GM18505 (cell line): Measurements from ENCODE around the gene PYROXD2.

Experiments used
- ATAC-seq: cut with Tn5 transposase; IDR thresholded peaks from one replicate; pipeline ENCODE4 v1.9.1; 2021; ENCODE audit not compliant: unreplicated experiment
- POLR2A ChIP-seq: IDR thresholded peaks from 4 replicates; pipeline ENCODE4 v1.6.1; 2011; ENCODE audit warnings: borderline replicate concordance; ENCODE audit not compliant: insufficient read depth, insufficient read length; ENCODE audit errors: extremely low read depth

Gene PYROXD2

DNA sequence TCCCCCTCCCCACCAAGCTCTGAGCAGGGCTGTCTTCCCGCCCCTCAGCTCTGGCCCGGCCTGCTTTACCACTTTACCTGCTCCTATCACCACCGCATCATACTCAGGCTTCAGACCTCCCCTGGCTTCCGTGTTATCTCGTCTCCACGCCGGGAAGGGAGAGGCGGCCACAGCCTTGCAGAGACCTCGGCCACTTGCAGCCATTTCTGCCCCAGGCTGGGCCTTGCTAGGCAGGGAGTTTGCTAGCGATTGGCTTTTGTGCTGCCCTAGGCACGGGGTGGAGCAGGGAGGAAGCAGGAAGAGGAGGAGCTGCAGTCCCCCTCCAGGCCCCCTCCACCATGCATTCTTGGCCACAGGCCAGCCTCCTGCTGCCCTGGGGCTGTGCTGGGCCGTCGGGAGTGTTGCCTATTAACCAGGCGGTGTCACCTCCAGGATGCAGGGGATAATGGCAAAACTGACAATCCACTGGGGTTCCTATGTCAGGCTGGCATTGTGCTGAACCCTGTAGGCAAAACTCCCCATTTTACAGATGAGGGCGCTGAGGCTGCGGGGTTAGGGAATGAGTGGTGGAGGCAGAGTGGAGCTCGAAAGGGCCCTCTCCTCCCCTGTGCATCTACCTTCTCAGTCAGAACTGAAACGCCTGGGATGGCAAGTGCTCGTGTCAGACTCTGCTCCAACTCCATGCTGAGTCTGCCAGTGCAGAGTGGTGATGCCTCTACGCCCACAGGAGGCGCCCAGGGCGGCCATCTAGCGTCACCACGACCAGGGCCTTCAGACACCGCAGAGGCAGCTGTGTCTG lies at the start of gene PYROXD2:
TSS of gene PYROXD2 (minus strand) at position 251 of the 799 bp plus-strand sequence. CDS start at position 204, 47 bp downstream.
- TF ChIP-seq POLR2A, result no peak
- peak; percentile 65 for ATAC-seq

DNA sequence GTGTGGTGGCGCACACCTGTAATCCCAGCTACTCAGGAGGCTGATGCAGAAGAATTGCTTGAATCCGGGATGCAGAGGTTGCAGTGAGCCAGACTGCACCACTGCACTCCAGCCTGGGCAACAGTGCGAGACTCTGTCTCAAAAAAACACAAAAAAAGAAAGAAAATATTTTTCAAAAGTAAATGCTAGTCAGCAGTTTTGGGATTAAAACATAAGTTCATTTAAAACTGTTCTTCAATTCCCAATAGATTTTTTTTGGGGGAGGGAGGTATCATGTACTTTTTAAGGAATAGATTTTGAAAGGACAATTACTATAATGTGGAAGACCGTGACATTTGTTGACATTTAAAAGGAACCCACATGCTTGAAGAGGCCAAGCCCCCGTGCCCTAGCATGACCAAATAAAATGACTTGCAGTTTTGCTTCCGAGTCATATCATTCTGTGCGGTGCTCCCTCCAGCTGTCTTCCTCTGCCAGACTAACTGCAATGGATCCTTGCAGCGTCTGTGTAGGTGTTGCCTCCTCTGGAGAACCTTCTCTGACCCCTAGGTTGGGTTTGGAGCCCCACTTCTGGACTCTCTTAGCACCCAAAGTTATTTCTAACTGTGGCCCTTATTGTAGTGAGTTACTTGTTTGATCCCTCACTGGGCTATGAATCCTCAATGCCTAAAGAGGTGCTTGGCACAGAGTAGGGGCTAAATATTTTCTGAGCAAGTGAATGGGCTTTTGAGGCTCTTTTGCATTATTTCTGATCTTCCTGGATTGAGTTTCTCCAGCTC lies 49.2 kb upstream of the PYROXD2 start:
- no peak for ATAC-seq
- TF ChIP-seq POLR2A, result no peak

DNA sequence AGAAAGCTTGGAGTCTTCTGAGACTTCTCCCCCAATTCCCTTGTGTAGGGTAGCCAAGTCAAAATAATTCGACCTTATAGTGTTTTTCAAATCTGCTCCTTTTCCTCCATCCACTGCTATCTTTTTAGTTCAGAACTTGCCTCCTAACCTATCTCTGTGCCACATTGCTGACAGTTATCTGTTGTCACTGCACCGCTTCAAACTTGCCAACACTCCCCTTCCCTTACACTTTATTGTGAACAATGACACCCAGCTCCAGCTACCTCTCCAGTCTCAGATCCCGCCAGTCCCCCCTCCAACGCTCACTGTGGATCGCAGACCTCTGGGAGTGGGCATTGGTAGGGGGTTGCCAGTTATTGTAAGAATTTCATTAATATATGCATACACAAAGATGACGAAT lies 48.0 kb upstream of the PYROXD2 start:
- TF ChIP-seq POLR2A, result no peak
- ATAC-seq, result no peak

DNA sequence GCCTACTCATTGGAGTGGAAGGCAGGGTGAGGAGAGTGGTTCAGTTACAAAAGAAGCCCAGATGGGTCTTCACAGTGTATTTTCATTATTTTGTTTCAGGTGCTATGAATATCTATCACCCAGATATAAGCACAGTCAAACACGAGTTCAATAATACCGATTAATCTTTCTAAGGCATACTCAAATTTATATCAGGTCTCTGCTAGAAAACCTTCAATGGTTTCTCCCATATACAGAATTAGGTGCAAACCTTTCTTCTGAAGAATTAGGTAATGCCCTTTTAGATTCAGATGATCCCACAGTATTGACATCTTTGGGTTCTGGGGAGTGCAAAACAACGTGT lies 46.5 kb upstream of the PYROXD2 start:
- no peak for TF ChIP-seq POLR2A
- ATAC-seq, result no peak

DNA sequence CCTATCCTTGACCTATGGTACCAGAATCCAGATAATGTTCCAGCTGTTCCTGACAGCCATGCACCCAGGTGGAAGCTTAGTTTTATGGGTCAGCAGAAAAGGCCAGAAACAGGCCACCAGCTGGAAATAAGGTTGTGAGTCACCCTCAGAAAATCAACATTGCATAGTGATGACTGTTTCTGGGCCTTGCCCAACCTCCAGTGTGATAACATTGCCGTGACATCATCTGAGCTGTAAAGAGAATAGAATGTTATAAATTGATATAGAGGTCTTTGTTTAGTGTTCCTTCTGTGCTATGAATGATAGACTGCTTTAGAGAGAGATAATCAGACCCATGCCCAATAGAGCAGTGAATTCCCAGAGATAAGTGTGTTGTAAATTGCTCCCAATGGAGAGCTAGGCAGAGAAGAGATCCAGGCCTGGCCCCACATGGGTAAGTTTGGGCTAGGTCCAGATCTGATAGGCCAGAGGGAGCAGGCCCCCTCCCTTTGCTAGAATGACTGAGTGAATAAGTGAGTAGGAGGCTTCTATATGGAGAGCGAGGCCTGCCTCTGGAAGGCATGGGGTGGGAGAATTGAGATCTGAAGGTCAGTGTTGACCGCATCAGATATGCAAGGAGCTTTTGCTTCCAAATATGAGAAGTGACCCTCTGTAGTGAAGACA lies 46.0 kb upstream of the PYROXD2 start:
- ATAC-seq, result no peak

DNA sequence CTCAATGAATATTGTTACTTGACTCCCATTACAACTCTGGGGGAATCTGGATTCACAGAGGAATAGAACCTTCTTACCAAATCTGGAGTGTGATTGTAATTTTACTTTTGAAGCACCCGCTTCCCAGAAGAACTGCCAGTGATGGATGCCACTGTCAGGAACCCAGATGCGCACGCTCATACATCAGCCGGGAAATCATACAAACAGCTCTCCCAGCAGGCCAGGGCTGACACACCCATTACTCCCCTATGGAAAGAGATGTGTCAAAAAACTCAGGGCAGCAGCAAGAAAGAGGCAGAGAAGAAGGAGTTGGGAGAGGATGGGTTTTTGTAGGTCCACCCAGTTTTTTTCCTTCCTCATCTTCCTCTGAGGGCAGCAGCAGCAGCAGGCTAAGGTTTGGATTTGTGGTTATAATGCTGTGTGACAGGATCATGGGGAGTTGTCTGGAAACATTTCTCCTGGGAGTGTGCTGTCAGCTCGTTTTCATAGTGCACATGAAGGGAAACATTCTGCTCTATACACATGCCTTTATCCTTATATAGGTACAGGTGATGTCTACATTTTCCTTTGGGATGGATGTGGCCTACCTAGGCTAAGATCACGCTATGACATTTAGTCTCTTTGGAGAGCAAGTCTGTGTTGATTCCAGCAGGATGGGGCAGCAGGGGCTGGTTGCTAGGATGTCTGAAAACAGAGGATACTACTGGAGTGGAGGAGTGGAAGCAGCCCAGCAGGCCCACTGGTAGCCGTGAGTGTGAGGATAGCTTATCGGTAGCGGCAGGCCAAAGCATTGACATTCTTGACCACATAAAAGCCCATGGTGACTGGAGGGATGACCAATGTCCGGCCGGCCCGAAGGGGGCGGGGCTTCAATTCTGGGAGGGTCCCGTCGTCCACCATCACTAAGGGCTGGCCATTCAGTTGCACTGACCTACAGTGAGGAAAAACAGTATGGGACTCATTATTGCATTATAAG lies 44.1 kb upstream of the PYROXD2 start:
- no peak for ATAC-seq
- TF ChIP-seq POLR2A, result no peak

More for the DNA sequence above, 46.0 kb upstream of the PYROXD2 start:
- no peak for TF ChIP-seq POLR2A

DNA sequence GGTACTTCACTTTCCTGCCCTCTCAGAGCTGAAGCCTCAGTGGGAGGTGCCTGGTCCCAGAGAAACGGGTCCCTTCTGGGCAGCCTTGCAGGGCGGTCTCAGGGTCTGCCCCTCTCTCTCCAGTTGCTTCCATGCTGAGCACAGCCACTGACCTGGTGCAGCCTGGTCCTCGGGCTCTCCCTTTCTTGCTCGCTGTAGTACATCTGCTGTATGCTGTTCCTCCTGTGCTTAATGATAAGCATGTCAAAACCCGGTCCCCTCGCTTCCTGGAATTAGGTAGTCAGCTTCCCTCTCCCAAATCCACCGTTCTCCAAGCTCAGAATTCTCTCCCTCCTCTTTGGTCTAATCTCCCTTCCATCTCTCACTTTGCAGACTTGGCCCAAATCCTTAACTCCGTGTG lies 42.7 kb upstream of the PYROXD2 start:
- no peak for TF ChIP-seq POLR2A
- no peak for ATAC-seq

DNA sequence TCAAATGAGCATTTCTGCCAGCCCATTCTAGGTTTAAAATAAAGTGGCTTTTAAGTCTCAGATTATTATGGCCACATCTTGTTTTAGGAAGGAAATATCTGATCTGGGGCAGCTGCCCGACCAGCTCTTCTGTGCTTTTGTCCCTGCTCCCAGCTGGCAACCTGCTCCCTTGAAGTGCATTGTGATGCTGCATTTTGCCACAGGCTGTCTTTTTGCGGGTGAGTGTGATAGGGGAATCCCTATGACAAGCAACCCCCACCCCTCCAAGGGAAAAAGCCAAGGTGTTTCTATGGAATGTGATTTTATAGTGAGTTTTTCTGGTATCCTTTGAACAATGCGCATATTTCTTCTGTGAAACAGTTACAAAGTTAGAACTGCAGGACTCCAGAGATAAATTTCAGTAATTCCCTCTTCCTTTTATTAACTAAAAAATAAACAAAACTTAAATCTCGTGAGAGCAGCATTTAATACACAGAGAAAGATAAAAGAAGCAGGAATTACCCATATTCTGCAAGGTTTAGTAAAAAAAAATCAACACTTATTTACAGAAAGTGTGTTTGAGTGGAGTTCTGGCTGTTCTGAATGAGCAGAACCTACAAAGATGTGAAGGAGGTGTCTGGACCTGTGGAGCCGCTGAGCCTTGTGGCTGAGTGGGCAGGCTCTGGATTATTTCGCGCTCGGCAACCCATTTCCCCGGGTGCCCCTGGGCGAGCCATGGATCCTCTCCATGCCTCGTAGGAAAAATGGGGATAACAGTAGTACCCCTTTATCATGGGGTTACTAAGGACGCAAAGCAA lies 41.9 kb upstream of the PYROXD2 start:
- no peak for ATAC-seq
- no peak for TF ChIP-seq POLR2A

DNA sequence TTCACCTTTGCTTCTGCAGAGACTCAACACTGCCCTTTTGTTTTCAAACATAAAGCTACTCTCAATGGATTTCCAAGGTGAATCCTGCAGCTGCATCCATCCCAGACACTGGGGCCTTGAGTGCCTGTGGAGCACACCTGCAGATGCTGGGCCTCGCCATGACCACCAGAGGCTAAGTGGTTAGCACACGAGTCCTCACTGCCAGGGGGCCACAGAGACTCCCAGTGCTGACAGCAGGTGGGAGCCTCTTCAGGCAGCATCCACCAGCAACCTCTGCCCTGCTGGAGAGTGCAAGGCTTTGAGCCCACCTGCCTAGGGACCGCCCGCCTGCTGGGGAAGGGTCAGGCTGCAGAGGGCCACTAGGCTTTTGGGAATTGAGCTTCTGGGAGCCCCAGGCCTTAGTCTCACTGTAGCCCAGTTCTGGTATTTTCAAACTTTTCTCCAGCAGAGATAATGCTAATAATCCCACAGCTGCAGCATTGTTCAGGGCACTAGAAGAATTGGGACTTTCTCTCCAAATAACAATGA lies 41.1 kb upstream of the PYROXD2 start:
- ATAC-seq, result no peak
- no peak for TF ChIP-seq POLR2A

DNA sequence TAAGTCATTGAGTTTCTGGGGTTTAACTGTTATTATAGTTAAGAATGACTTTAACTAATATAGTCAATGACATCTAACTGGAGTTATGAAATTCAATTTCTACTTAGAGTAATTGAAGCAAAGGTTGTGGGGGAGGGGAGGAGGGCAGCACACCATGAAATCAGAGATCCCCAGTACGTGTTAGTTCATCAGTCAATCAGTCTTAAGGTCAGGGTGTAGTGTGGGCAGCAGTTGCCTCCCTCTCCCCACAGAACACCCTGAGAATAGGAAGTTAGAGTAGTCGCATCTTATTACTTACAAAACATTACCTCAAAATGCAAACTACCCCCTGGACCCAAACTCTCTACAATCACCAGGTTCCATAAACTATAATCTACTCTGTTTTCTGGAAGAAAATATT lies 38.7 kb upstream of the PYROXD2 start:
- ATAC-seq, result no peak
- TF ChIP-seq POLR2A, result no peak

DNA sequence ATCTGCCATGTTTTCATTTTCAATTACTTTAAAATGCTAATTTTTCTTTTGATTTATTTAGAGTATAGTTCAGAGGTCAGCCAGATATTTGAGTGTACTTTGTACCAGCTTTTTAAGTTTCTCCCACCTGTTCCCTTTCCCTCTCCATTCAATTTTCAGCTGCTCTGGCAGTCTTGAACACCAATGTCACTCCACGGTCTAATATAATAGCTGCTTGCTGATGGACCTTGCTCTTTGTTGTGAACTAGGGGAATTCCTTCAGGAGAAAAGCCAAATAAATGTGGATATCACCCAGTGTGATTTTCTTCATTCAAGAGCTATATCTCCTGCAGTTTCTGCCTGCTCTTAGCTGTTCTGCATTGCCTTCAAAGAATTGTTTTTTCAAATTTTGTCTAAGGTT lies 35.6 kb upstream of the PYROXD2 start:
- no peak for TF ChIP-seq POLR2A
- no peak for ATAC-seq

DNA sequence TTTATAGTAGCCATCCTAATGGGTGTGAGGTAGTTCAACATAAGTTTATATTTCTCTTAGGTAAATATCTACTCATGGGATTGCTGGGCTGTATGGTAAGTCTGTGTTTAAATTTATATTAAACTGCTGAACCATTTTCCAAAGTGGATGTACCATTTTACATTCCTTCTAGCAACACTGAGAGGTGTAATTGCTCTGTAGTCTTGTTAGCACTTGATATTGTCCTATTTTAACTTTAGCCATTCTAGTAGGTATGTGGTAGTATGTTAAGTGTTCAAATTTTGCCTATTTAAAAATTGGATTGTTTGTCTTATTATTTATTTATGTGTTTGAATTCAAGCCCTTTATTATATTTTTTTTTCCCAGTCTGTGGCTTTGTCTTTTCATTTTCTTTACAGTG lies 34.3 kb upstream of the PYROXD2 start:
- ATAC-seq, result no peak
- TF ChIP-seq POLR2A, result no peak
